ENCODE results near the gene INTS11.
A peak's percentile ranks its signal among the peaks of the same experiment; 100 is the strongest.

DNA sequence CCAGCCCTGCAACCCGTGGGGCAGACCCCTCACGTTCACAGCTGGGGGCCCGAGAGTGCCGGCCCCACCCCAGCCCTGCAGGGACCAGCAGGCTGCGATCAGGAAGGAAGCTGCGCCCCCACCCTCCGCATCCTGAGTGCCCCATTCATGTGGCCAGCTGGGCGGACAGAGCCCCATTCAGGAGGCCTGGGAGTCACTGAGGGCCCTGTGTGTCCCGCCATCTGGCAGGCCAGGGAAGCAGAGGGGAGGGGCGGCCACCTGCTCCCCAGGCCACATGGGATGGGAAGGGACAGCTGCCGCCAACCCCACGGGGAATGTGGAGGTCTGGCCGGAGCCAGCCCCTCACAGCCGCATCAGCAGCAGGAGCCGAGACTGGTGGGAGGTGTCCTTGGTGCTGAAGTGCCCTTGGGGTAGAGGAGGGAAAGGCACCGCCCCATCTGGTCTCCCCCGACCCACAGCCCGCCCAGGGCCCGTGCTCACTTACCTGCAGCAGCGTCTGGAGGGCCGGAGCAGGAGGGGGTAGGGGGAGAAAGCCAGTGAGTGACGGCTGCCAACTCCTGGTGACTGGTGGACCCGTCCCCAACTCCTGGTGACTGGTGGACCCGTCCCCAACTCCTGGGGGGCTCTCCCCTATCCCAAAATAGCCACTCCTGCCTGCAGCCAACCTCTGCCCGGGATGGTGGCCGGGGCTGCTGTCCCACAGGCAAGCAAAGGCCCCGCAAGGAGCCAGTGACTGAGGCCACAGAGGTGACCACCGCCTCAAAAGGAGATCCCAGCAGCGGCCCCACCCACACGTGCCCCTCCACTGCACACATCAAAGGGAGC, 25.4 kb downstream of the INTS11 start:
- TF ChIP-seq CTCF (conservative IDR thresholded peaks at IDR 0.05; ENCODE audit: low read depth in 2 of 2) (no peak), EZH2 (IDR thresholded peaks at IDR 0.05; ENCODE audit: low read depth, unreplicated experiment) (no peak), CREB1 (CRISPR knock-in tag; IDR thresholded peaks at IDR 0.05; ENCODE audit: low read depth) (no peak), POLR2AphosphoS5 (IDR thresholded peaks at IDR 0.05; ENCODE audit: low read depth) (no peak), EZH2phosphoT487 (IDR thresholded peaks at IDR 0.05; ENCODE audit: unreplicated experiment) (no peak), ZNF114 (CRISPR knock-in tag; IDR thresholded peaks at IDR 0.05) (no peak), STAT1 (IDR thresholded peaks at IDR 0.05; ENCODE audit: unreplicated experiment) (no peak), JUNB (IDR thresholded peaks at IDR 0.05; ENCODE audit: unreplicated experiment) (no peak), ETS1 (IDR thresholded peaks at IDR 0.05) (no peak), NANOG (IDR thresholded peaks at IDR 0.05; ENCODE audit: borderline replicate concordance) (no peak), ZNF331 (CRISPR knock-in tag; IDR thresholded peaks at IDR 0.05; ENCODE audit: low read depth) (no peak)
- TF ChIP-seq, protein P1, sequence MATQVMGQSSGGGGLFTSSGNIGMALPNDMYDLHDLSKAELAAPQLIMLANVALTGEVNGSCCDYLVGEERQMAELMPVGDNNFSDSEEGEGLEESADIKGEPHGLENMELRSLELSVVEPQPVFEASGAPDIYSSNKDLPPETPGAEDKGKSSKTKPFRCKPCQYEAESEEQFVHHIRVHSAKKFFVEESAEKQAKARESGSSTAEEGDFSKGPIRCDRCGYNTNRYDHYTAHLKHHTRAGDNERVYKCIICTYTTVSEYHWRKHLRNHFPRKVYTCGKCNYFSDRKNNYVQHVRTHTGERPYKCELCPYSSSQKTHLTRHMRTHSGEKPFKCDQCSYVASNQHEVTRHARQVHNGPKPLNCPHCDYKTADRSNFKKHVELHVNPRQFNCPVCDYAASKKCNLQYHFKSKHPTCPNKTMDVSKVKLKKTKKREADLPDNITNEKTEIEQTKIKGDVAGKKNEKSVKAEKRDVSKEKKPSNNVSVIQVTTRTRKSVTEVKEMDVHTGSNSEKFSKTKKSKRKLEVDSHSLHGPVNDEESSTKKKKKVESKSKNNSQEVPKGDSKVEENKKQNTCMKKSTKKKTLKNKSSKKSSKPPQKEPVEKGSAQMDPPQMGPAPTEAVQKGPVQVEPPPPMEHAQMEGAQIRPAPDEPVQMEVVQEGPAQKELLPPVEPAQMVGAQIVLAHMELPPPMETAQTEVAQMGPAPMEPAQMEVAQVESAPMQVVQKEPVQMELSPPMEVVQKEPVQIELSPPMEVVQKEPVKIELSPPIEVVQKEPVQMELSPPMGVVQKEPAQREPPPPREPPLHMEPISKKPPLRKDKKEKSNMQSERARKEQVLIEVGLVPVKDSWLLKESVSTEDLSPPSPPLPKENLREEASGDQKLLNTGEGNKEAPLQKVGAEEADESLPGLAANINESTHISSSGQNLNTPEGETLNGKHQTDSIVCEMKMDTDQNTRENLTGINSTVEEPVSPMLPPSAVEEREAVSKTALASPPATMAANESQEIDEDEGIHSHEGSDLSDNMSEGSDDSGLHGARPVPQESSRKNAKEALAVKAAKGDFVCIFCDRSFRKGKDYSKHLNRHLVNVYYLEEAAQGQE (IDR thresholded peaks at IDR 0.05; ENCODE audit: unreplicated experiment) = peak; percentile 92

Data from GM23338 (cell line).